Measurements from ENCODE around the gene ICOS.
"Not testable (repeated sequence)": the region's sequence is repeated elsewhere in the genome, so short reads cannot be mapped to it uniquely, and the experiment has no call there.

ICOS gene

DNA sequence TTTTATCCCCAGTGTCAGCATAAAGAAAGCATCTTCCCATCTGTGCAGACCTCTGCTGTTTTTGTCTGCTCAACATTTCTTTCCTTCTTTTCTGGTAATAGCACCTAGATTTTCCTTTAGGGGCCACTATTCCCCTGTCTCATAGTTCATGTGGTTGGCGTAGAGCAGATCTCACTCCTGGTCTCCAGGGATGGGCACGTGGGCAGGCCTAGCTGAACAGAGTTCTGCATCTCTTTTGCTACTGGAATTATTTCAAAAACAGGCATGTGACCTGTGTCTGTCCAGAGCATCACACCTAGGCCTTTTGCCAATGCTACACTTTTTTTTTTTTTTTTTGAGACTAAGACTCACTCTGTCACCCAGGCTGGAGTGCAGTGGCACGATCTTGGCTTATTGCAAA lies 17.7 kb upstream of the ICOS start:
- no peak for DNase-seq

DNA sequence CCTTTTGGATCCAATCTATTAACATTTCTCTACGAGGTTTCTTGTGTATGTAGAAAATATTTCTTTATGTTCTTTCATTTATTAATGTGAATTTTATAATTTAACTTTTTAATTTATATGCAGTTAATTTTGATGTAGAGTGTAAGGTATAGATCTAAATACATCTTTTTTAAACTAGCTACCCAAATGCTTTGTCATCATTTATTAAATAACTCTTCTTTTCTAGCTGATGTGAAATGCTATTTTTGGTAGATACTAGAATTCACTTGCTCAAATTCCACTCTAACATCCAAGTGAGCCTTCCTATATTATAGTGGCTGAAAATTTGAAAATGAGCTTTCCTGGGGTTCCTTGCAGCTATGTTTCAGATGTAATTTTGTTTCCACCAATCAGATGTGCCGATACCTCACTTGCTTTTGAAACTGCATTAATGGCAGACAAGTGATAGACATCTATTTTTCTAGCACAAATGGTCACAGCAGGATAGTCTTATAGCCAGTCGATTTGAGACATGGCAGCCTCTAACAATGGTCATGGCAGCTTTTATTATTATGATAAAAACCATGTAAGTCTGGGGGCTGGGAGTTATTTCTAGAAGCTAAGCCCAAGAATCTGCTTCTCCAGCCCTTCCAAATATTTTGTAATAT lies 10.9 kb upstream of the ICOS start:
- no peak for DNase-seq

DNA sequence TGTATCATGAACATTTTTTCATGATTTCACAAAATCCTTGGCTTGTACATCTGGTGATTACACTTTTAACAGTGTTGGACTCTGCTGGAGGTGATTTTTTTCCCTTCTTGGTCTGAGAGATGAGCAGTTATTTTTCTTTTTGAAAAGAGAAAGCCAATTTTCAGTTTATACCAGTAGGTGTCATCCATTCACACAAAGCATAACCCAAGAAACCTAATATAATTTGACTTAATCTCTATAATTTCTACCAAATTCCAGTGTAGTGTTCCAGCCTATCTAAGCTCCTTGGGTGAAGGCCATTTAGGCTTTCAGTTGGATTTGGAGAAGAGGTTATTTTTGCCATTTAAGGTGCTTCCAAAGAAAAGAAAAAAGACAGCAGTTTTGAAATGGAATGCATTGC lies 7.7 kb upstream of the ICOS start:
- DNase-seq = no peak

DNA sequence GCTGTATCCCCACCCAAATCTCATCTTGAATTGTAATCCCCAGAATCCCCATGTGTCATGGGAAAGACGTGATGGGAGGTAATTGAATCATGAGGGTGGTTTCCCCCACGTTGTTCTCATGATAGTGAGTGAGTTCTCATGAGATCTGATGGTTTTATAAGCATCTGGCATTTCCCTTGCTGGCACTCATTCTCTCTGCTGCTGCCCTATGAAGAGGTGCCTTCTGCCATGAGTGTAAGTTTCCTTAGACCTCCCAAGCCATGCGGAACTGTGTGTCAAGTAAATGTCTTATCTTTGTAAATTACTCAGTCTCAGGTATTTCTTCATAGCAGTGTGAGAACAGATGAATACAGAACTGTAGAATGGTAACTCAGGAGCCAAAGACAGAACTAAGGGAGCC lies 5.3 kb upstream of the ICOS start:
- DNase-seq = not testable (repeated sequence)

DNA sequence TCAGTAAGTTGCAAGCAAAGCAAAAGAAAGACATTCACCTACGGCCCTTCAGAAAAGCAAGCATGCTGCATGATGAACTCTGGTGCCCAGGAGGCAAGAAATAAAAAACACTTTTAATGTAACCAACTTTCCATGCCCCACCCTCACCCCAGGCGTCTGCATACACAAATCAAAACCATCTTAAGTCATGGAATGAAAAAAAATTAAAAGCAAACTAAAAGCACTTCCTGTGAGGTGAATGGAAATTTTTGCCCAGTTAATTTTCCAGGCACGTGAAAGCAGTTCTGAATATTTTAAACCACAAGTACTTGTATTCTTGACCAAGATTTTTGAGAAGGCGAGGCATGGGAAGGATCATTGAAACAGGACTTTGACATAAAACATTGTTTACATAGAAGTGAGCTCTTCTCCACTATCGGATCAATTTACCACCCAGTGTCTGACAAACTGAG lies 2.5 kb upstream of the ICOS start:
- DNase-seq = no peak

DNA sequence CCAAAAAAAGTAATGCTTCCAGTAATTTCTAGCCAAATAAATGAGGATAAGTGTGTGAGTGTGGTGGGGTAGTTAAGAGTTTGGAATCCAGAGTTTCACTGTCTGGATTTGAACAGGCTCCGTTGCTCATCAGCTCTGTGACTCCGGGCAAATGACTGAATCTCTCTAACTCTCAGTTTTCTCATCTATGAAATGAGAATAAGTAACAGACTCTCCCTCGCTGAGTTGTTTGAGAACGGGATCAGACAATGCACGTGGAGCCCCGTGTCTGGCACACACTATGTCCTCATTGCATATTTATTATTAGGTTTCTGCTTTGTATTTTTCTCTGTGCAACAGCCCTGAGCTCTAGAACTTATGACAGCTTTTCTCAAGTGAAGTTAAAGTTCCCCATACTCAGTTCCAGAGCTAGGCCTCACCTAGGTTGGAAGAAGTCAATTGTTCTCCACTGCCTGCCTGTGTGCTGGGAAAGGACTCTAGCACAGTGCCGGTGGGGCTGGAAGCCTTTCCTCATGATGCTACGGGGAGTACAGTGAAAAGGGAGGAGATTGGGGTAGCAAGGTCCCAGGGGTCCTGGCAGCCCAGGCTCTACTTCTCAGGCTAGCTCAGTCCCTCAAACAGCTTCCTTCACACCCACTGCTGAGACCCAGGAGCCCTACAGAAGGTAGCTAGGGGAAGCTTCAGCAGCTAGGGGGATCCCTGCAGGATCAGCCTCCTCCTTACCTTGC lies 1.7 kb upstream of the ICOS start:
- DNase-seq = no peak

DNA sequence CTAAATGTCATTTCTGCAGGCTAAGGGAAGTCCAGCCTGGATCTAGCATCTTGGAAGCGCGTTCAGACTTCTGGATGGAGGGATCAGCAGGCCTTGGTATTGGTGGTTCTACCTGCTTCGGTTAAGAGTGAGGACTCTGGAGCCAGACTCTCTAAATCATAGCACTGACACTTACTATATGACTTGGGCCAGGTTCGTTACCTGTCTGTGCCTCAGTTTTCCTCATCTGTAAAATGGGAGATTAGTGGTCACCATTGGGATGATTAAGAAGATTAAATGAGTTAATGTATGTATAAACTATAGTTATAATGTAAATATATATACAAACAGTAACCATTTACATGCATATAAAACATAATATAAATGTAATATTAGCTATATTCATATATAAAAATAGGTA lies 995 bp upstream of the ICOS start:
- no peak for DNase-seq

DNA sequence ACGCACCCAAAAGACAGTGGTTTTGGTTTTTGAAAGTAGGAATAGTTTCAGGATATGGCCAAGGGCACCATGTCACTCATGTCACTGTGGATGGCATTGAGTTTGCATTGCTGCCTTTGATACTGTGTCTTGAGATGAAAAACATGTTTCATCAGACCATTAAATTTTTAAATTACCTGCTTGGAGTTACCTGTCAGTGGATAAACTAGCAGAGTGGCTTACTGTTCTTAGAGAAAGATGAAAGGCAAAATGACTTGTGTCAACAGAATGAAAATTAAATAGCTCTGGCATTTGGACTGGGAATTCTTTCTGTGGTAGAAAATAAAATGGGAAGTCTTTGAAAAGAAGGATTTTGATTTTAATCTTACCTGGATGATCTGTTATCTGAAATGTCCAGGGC lies 386 bp downstream of the ICOS start:
- DNase-seq = no peak

DNA sequence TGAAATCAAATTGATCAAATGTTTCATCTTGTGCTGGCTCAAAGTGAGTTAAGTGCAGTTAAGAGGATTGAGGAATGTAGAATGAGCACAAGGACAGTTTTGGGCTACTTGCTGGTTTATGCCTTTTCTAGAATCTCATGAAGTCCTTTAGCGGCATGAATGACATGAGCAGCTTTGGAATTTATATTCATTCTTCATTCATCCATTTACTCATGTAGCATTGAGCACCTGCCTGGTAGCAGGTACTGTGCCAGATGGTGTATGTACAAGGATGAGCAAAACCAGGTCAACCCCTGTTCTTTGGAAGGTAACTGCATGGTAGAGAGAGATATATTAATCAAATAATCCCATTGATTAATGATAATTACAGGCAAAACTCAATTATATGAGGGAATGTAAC lies 1.2 kb downstream of the ICOS start:
- no peak for DNase-seq

DNA sequence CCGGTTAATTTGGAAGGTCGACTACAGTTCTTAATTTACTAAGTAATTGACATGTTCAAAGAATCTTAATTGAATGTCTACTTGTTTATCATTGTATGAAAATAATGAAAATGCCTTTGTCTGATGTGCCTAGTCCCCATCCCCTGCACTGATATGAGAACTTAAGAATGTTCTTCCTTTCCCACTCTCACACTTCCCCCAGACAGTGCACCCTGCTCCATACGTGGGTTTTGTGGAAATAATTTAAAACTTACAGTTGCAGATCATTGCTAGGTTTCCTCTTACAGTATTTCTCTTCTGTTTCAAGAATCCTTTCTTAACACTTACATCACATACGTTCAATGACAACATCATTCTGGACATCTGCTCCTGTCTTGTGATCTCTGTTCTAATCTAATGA lies 3.5 kb downstream of the ICOS start:
- DNase-seq = no peak

DNA sequence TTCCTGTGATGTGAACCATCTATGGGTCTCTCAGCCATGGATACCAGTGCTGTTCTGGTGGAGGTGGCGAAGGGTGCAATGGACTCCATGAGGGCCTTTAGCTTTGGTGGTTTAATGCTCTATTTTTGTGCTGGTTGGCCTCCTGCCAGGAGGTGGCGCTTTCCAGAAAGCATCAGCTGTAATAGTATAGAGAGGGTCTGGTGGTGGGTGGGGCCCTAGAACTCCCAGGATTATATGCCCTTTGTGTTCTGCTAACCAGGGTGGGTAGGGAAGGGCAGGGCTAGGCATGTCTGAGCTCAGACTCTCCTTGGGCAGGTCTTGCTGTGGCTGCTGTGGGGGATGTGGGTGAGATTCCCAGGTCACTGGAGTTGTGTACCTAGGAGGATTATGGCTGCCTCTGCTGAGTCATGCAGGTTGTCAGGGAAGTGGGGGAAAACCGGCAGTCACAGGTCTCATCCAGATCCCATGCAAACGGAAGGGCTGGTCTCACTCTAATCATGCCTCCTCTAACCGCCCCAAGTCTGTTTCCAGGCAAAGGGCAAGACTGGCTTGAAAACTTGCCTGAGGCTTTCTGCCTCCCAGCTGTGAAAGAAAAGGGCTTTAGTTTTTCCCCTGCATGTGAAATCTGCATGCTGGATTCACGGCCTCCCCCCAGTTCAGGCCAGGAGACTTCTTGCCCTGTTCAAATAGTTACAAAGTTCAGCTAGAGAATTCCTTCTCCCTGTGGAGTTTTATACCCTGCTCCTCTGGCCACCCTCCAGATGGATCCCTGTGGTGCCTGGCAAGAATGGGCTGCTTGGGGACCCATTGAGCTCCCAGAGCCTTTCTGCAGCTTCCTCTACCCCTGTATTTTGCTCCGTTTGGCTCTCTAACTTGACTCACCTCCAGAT lies 7.2 kb downstream of the ICOS start:
- not testable (repeated sequence) for DNase-seq

DNA sequence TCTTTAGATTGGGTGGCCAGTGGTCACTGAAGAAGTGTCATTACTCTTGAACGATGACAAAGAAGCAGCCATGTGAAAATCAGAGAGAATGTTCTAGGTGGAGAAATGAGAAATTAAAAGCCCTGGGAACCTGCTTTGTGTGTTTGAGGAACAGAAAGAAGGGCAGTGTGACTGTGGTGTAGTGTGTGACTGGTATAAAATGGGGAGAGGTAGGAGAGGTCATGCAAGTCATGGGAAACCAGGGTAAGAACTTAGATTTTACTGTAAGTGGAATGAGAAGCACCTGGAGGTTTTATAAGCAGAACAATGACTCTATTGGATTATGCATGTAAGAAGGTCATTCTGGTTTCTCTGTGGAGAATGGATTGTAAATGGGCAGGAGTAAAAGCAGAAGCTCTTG lies 12.2 kb downstream of the ICOS start:
- no peak for DNase-seq

DNA sequence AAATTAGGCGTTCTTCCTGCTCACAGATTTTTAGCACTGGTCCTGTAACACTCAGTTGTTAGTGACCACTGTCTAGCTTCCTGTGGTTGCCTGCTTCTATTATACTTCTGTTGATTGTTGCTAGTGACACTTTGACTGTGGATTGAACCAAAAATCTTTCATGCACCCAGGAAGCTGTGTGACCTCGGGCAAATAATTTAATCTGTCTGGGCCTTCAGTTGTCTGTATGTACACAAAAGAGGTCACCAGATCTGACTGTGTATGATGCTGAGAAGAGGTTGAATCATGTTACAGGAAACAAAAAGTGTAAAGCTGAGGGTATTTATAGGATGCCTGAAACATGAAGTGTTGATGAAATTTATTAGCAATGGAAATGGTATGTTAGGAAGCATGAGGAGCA lies 12.7 kb downstream of the ICOS start:
- no peak for DNase-seq

DNA sequence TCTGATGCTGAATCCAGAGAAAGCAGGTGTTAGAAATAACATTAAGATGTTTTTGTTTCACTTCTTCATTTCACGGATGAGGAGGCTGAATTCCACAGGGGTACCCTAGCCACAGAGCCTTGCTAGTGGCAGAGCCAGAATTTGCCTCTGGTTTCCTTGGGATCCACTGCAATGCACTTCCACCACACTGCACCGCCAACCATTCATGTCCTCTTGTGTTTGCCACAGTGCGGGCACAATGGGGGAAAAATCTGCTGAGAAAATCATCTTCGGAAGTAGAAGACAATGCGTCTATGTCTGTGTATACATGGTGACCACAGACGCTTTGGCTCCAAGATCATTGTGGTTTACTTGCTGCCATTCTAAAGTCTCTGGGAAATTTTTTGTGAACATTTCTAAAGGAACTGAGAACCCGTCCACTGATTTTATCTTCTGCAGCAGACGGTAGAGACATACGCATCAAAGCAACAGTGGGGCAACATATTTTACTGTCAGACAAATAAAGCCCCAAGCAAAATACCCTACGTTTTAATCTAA lies 14.9 kb downstream of the ICOS start:
- DNase-seq = no peak

DNA sequence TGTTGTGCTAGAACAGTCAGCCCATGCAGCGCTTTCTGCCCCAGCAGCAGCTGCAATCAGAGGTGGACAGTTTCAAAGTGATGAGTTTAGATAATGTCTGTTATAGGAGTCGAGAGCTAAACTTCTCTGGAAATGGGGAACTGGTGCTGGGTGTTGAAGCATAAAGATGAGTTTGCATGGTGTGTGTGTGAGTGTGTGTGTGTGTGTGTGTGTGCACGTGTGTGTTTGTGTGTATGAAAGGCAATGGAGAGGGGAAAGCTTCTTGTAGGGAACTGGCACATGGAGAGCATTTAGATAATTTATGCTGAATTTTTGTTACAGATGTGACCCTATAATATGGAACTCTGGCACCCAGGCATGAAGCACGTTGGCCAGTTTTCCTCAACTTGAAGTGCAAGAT lies 22.7 kb downstream of the ICOS start:
- DNase-seq = no peak

DNA sequence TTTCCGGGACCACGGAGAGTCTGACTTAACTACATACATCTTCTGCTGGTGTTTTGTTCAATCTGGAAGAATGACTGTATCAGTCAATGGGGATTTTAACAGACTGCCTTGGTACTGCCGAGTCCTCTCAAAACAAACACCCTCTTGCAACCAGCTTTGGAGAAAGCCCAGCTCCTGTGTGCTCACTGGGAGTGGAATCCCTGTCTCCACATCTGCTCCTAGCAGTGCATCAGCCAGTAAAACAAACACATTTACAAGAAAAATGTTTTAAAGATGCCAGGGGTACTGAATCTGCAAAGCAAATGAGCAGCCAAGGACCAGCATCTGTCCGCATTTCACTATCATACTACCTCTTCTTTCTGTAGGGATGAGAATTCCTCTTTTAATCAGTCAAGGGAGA lies 23.1 kb downstream of the ICOS start:
- DNase-seq = no peak

DNA sequence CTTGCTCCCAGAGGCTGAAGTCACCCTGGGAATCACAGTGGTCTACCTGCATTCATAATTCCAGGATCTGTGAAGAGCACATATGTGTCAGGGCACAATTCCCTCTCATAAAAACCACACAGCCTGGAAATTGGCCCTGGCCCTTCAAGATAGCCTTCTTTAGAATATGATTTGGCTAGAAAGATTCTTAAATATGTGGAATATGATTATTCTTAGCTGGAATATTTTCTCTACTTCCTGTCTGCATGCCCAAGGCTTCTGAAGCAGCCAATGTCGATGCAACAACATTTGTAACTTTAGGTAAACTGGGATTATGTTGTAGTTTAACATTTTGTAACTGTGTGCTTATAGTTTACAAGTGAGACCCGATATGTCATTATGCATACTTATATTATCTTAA lies 24.2 kb downstream of the ICOS start:
- no peak for DNase-seq

DNA sequence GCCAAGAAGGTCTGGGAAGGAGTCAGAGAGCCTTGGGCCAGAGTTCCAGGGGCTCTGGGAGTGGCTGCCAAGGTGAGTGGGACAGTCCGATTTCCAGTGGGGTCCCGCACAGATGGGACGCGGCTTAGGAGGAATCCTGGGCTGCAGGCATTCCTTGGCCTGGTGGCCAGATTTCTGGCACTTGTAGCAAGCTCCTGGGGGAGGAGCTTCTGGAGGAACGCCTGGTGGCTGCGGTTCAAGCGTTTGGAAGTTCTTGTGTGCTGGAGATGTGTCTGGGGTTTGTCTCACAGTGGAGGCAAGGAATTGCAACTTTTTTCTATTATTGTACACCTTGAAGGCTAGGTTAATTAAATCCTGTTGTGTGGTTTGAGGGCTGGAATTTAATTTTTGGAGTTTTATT lies 28.6 kb downstream of the ICOS start:
- not testable (repeated sequence) for DNase-seq

DNA sequence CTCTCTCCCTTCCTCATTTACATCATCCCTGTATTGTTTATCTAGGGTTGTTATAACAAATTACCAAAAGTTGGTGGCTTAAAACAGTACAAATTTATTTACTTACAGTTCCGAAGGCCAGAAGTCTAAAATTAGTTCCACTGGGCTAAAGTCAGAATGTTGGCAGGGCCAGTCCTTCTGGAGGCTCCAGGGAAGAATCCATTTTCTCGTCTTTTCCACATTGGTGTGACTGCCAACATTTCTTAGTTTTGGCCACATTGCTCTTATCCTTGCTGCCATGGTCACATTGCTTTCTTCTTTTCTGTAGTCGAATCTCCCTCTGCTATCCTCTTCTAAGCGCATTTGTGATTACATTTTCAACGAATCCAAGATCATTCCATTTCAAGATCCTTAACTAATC lies 34.7 kb downstream of the ICOS start:
- DNase-seq = no peak

DNA sequence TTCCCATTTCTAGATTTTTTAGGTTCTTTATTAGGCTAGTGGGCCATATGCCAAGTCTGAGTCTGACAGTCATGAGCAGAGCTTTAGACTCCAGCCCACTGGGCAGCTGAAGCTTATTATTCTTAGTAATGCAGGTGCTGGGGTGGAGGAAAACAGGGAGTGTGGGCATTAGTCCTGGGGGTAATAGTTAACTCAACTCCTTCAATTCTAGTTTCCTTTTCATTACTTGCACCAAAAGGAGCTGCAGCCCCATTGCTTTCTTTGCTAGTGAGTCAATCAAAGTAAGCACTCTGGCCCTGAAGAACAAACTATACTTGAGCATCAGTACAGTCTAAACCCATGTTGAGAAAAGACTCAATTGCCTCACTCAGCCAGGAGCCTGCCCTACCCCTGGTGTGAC lies 35.5 kb downstream of the ICOS start:
- DNase-seq = no peak

DNA sequence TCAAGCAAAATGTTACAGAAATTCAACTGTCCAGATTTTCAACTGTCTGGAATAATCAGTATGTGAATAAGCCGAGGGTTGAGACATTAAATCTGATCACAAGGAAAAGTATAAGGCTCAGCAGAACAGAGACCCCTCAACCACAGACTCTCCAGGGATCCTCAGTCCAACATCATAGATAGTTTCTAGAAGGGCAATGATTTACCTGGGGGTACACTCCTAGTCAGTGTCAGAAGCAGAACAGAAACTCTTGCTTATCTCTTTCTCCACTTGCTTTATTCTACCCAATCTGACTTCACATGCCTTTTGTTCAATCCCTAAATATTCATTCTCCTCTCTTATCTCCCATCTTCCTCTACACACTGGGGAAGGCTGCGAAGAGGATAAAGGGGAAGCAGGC lies 36.4 kb downstream of the ICOS start:
- no peak for DNase-seq

DNA sequence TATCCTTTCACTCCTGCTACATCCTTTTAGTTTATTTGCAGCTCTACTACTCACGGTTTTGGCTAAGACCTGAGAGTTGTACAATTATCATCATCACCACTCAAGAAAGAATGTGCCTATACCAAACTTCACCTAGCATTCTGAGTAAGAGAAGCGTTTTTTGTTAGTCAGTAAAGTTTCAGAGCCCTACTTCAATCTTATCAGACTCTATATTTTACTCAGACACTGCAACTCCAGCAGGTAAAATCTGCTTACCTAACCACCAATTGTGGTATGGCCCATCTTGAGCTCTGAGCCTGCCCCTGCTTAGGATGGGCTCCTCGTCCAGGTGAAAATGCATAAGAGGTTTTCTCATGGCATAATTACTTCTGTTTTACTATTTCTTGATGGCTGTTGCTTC lies 37.1 kb downstream of the ICOS start:
- no peak for DNase-seq

DNA sequence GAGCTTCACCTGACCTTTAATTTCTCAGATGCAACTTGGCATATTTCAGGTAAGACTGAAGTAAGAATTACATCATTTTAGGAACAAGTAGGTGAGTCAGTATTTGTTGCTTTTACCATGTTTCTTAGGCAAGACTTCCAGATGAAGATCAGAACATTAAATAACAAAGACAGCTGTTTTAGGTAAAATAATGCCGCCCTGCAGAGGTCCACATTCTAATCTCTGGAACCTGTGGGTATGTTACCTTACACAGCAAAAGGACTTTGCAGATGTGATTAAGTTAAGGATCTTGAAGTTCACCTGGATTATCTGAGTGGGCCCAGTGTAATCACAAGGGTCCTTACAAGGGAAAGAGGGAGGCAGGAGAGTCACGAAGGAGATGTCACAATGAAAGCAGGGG lies 39.3 kb downstream of the ICOS start:
- DNase-seq = no peak

DNA sequence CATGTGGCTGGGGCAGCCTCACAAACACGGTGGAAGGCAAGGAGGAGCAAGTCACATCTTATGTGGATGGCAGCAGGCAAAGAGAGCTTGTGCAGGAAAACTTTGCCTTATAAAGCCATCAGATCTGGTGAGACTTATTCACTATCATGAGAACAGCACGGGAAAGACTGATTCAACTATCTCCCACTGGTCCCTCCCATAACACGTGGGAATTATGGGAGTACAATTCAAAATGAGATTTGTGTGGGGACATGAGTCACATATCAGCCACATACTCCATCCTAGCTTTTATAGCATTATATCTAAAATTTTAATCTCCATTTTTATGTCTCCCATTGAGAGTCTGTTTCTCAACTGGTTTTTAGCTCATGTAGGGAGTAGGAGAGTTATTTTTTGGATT lies 45.7 kb downstream of the ICOS start:
- no peak for DNase-seq
